Measurements from ENCODE around the gene LMF1. TPM values are rescaled to one million over a fixed set of nuclear protein-coding genes. Genes with fewer than 3 reads are reported as not detected.
A peak's percentile ranks its signal among the peaks of the same experiment; 100 is the strongest.

LMF1 gene
- total and polyA plus RNA-seq, 2 of the 13 experiments (the other 11 are each of a cell fraction or from before 2014, with no cell fraction given): 6.8 to 8.5 TPM

- peak; percentile 77; the same call in 1 of the 2 replicates for TF ChIP-seq ZSCAN29 (CRISPR knock-in tag; conservative IDR thresholded peaks at IDR 0.05)
- TF ChIP-seq HOXD1 (CRISPR knock-in tag; IDR thresholded peaks at IDR 0.05): no peak
- TF ChIP-seq SRSF1 (optimal IDR thresholded peaks at IDR 0.05; ENCODE audit: low read depth, low read length): no peak
- peak; percentile 84; the same call in 1 of the 2 replicates for TF ChIP-seq SMAD1 (CRISPR knock-in tag; IDR thresholded peaks at IDR 0.05; ENCODE audit: borderline replicate concordance, low read depth)
- peak; percentile 87; the same call in 1 of the 2 replicates for TF ChIP-seq SALL2 (CRISPR knock-in tag; IDR thresholded peaks at IDR 0.05)
- no peak for TF ChIP-seq CREB3 (CRISPR knock-in tag; IDR thresholded peaks at IDR 0.05)
- TF ChIP-seq ZNF883 (CRISPR knock-in tag; IDR thresholded peaks at IDR 0.05; ENCODE audit: not compliant biosample characterization): no peak
- peak; percentile 56; the same call in 1 of the 2 replicates for TF ChIP-seq RBAK (CRISPR knock-in tag; IDR thresholded peaks at IDR 0.05)
- no peak; the same call in 1 of the 2 replicates for TF ChIP-seq CAMTA2 (CRISPR knock-in tag; IDR thresholded peaks at IDR 0.05; ENCODE audit: borderline replicate concordance)
- TF ChIP-seq GATAD2A (CRISPR knock-in tag; IDR thresholded peaks at IDR 0.05): 0 out of 2 replicates have a peak, but pooled peaks have one; percentile 23
- no peak; the same call in 1 of the 2 replicates for TF ChIP-seq ZNF253 (CRISPR knock-in tag; IDR thresholded peaks at IDR 0.05; ENCODE audit: borderline replicate concordance)
- TF ChIP-seq ZFX (CRISPR knock-in tag; IDR thresholded peaks at IDR 0.05; ENCODE audit: low read depth): peak; percentile 86
- TF ChIP-seq ZNF407 (CRISPR knock-in tag; IDR thresholded peaks at IDR 0.05; ENCODE audit: not compliant biosample characterization): no peak
- no peak; the same call in 1 of the 2 replicates for TF ChIP-seq MXD4 (CRISPR knock-in tag; IDR thresholded peaks at IDR 0.05)
- TF ChIP-seq ETV6 (CRISPR knock-in tag; conservative IDR thresholded peaks at IDR 0.05): peak; percentile 63; the same call in 1 of the 2 replicates
- TF ChIP-seq ELF3 (CRISPR knock-in tag; IDR thresholded peaks at IDR 0.05): peak; percentile 72
- TF ChIP-seq PLRG1 (conservative IDR thresholded peaks at IDR 0.05): no peak
- peak; percentile 85 for TF ChIP-seq ZGPAT (CRISPR knock-in tag; IDR thresholded peaks at IDR 0.05)
Measured at GRCh38 chr16:970766-971581, at the start of gene LMF1 (continued).

Measured in HepG2 (cell line).